Kasumi-1 (cell line): ENCODE data around the gene AP3S1.
A peak's percentile ranks its signal among the peaks of the same experiment; 100 is the strongest.
"Not testable (repeated sequence)": the region's sequence is repeated elsewhere in the genome, so short reads cannot be mapped to it uniquely, and the experiment has no call there.

Experiments
- DNase-seq, 2 experiments: peaks; one replicate each; lab custom pipeline; 2025; lab: John Stamatoyannopoulos, UW

Gene AP3S1

GRCh38 chr5:115841382-115842088, at the start of gene AP3S1, which contains the start of gene ATG12:
AP3S1 (plus strand) TSS chr5:115841935; CDS start chr5:115842038, 103 bp downstream.
ATG12 (minus strand) TSS chr5:115841565; CDS start chr5:115841552, 13 bp downstream.
- DNase-seq = peak; percentile 93 to 96

- no peak for DNase-seq
Measured at GRCh38 chr5:115795700-115796099, 46.0 kb upstream of the AP3S1 start.

- no peak for DNase-seq
Measured at GRCh38 chr5:115796656-115797055, 45.1 kb upstream of the AP3S1 start.

- no peak for DNase-seq
Measured at GRCh38 chr5:115798252-115798651, 43.5 kb upstream of the AP3S1 start.

GRCh38 chr5:115800108-115800507, 41.6 kb upstream of the AP3S1 start:
- no peak for DNase-seq

GRCh38 chr5:115801152-115801551, 40.6 kb upstream of the AP3S1 start:
- no peak for DNase-seq

GRCh38 chr5:115801984-115802383, 39.8 kb upstream of the AP3S1 start:
- no peak for DNase-seq

GRCh38 chr5:115806986-115807653, 34.6 kb upstream of the AP3S1 start:
- DNase-seq = no peak

- DNase-seq = no peak
Measured at GRCh38 chr5:115807654-115808052, 34.1 kb upstream of the AP3S1 start.

- not testable (repeated sequence) for DNase-seq
Measured at GRCh38 chr5:115808066-115808465, 33.7 kb upstream of the AP3S1 start.

- no peak for DNase-seq
Measured at GRCh38 chr5:115809946-115810345, 31.8 kb upstream of the AP3S1 start.

- DNase-seq = no peak
Measured at GRCh38 chr5:115810761-115811160, 31.0 kb upstream of the AP3S1 start.

GRCh38 chr5:115811406-115811805, 30.3 kb upstream of the AP3S1 start:
- no peak for DNase-seq

GRCh38 chr5:115812372-115812771, 29.4 kb upstream of the AP3S1 start:
- no peak for DNase-seq

- no peak for DNase-seq
Measured at GRCh38 chr5:115813719-115814118, 28.0 kb upstream of the AP3S1 start.

GRCh38 chr5:115815006-115815692, 26.6 kb upstream of the AP3S1 start:
- peak; percentile 21 to 30 for DNase-seq

GRCh38 chr5:115815693-115816225, 26.0 kb upstream of the AP3S1 start:
- DNase-seq = no peak

- peak; percentile 27 to 60 for DNase-seq
Measured at GRCh38 chr5:115816226-115817081, 25.3 kb upstream of the AP3S1 start, which contains the start of gene CDO1. CDO1 (minus strand) TSS chr5:115816659; CDS start chr5:115816397, 262 bp downstream.

GRCh38 chr5:115817386-115817785, 24.3 kb upstream of the AP3S1 start:
- no peak for DNase-seq

- DNase-seq = no peak
Measured at GRCh38 chr5:115818821-115819220, 22.9 kb upstream of the AP3S1 start.

GRCh38 chr5:115820846-115821245, 20.9 kb upstream of the AP3S1 start:
- DNase-seq = no peak
